A549 (cell line): ENCODE measurements around the gene DNAJC19.

Source experiments
- CEBPB ChIP-seq, 2 experiments: fragments of >200 bp in 1 of 2; sonication (Bioruptor Twin) in 1 of 2; formaldehyde crosslinking in 1 of 2; IDR thresholded peaks; 2 replicates each; pipeline ENCODE4 v1.6.1; 2012 to 2016
- CTCF ChIP-seq: fragments of >200 bp; sonication (Bioruptor Twin); formaldehyde crosslinking; IDR thresholded peaks from 3 replicates; pipeline ENCODE4 v1.5.1; 2016
- JUN ChIP-seq, 2 experiments: fragments of >200 bp; sonication (Bioruptor Twin); formaldehyde crosslinking; IDR thresholded peaks; 2 replicates in 1 of 2; 3 replicates in 1 of 2; pipeline ENCODE4 v1.6.1; 2016 to 2017
- KDM5A ChIP-seq: fragments of 200-600 bp; sonication (generic); IDR thresholded peaks from 2 replicates; pipeline ENCODE4 v1.6.1; 2016; ENCODE audit warnings: antibody characterized with exemption, mild to moderate bottlenecking
- MAFK ChIP-seq: fragments of 450-650 bp; IDR thresholded peaks from 2 replicates; pipeline ENCODE4 v1.6.1; 2014; ENCODE audit not compliant: partially characterized antibody
- MYC ChIP-seq: IDR thresholded peaks from 2 replicates; pipeline ENCODE4 v1.6.1; 2012; ENCODE audit warnings: mild to moderate bottlenecking, inconsistent platforms, low read length, improper control_type of control experiment, borderline replicate concordance
- PBX3 ChIP-seq: IDR thresholded peaks from 2 replicates; pipeline ENCODE4 v1.6.1; 2012
- POLR2A ChIP-seq: IDR thresholded peaks from 2 replicates; pipeline ENCODE4 v1.6.1; 2012; ENCODE audit warnings: mild to moderate bottlenecking, low read length
- RNF2 ChIP-seq: fragments of 200-600 bp; sonication (generic); IDR thresholded peaks from 2 replicates; pipeline ENCODE4 v1.6.1; 2016; ENCODE audit warnings: low read depth, mild to moderate bottlenecking, antibody characterized with exemption, moderate library complexity, borderline replicate concordance
- SMC3 ChIP-seq: fragments of >200 bp; sonication (Bioruptor Twin); formaldehyde crosslinking; IDR thresholded peaks from 3 replicates; pipeline ENCODE4 v1.6.1; 2018; ENCODE audit warnings: inconsistent platforms
- SREBF2 ChIP-seq: fragments of 450-650 bp; IDR thresholded peaks from 2 replicates; pipeline ENCODE4 v1.6.1; 2014; ENCODE audit warnings: mild to moderate bottlenecking, moderate library complexity
- USF2 ChIP-seq: fragments of 450-650 bp; IDR thresholded peaks from 2 replicates; pipeline ENCODE4 v1.6.1; 2014; ENCODE audit warnings: antibody characterized with exemption
- ZC3H11A ChIP-seq: fragments of 450-650 bp; IDR thresholded peaks from 2 replicates; pipeline ENCODE4 v1.6.1; 2014; ENCODE audit warnings: antibody characterized with exemption, mild to moderate bottlenecking
- TF ChIP-seq, protein P1 (sequence below): IDR thresholded peaks from 2 replicates; pipeline ENCODE4 v1.6.1; 2012

- TF ChIP-seq CTCF (no peak), PBX3 (no peak), MYC (no peak), MAFK (no peak), USF2 (no peak), SREBF2 (no peak), SMC3 (no peak), ZC3H11A (no peak), RNF2 (no peak), KDM5A (no peak), POLR2A (no peak), JUN (IDR thresholded peaks at IDR 0.05) (no peak), CEBPB (IDR thresholded peaks at IDR 0.05) (no peak)
- TF ChIP-seq, protein P1, sequence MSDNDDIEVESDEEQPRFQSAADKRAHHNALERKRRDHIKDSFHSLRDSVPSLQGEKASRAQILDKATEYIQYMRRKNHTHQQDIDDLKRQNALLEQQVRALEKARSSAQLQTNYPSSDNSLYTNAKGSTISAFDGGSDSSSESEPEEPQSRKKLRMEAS = no peak
Observed at GRCh38 chr3:180981912-180982311, 7.6 kb downstream of the DNAJC19 start.
